HG03280 (cell line): ENCODE results near the gene IDS.
A peak's percentile ranks its signal among the peaks of the same experiment; 100 is the strongest.
"Not testable (repeated sequence)": the region's sequence is repeated elsewhere in the genome, so short reads cannot be mapped to it uniquely, and the experiment has no call there.

Experiments used
- ATAC-seq: cut with Tn5 transposase; IDR thresholded peaks from one replicate; pipeline ENCODE4 v1.9.1; 2021; ENCODE audit warnings: mild to moderate bottlenecking, moderate library complexity; ENCODE audit not compliant: unreplicated experiment

The IDS gene

GRCh38 chrX:149527705-149528104 lies 22.6 kb upstream of the IDS start:
- ATAC-seq: no peak

- ATAC-seq: not testable (repeated sequence)
Measured at GRCh38 chrX:149526318-149527033, 21.4 kb upstream of the IDS start.

DNA sequence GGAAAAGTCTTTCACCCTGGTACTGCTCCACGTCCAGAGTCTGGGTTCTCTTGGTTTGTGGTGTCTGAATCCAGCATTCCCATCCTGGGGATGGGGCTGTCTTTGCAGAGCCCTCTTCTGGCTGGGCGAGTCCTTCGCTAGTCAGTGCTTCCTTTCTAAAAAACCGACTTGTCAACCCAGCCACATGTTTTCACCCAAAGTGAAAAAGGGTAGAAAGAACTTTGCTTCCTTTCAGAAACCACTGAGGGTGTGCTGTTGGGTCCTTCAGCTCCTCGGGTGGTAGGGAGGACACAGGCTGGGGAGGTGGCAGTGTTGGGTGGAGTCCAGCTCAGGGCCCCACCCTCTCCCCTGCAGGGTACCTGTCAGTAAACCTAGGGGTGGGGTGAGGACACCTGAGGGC lies 20.8 kb upstream of the IDS start:
- ATAC-seq: peak; percentile 42

GRCh38 chrX:149525389-149525788 lies 20.3 kb upstream of the IDS start:
- ATAC-seq: peak; percentile 91

DNA sequence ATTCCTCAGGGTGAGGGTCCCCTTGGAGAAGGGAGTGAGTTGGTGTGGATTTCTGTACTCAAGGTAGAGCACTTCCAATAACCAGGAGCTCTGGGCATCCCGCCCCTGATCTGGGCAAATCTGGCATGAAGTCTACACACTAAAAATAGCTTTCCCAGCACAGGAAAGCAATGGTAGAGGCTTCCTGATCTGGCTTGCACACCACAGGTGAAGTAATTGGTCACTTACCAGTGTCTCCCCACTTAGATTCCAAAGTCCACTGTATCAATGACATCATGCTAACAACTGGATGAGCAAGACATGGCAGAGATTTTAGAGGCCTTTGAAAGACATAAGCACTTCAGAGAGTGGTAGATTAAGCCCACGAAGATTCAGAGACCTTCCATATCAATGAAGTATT lies 17.8 kb upstream of the IDS start:
- no peak for ATAC-seq

GRCh38 chrX:149521438-149521837 lies 16.3 kb upstream of the IDS start:
- no peak for ATAC-seq

DNA sequence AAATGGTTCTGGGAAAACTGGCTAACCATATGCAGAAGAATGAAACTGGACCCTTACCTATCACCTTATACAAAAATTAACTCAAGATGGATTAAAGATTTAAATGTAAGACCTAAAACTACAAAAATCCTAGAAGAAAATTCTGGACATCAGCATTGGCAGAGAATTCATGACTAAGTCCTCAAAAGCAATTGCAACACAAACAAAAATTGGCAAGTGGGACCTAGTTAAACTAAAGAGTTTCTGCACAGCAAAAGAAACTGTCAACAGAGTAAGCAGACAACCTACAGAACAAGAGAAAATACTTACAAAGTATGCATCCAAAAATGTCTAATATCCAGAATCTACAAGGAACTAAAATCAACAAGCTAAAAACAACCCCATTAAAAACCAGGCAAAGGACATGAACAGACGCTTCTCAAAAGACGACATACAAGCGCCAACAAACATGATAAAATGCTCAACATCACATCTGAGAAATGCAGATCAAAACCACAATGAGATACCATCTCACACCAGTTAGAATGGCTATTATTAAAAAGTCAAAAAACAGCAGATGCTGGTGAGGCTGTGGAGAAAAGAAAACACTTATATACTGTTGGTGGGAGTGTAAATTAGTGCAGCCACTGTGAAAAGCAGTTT lies 15.7 kb upstream of the IDS start:
- not testable (repeated sequence) for ATAC-seq

GRCh38 chrX:149518236-149518635 lies 13.1 kb upstream of the IDS start:
- ATAC-seq: no peak

DNA sequence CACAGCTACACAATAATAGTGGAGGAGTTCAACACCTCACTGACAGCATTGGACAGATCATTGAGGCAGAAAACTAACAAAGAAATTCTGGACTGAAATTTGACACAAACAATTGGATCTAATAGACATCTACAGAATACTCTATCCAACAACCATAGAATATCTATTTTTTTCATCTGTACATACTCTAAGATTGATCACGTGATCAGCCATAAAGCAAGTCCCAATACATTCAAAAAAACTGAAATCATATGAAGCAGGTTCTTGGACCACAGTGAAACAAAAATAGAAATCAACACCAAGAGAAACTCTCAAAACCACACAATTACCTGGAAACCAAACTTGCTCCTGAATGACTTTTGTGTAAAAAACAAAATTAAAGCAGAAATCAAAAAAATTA lies 12.2 kb upstream of the IDS start:
- no peak for ATAC-seq

DNA sequence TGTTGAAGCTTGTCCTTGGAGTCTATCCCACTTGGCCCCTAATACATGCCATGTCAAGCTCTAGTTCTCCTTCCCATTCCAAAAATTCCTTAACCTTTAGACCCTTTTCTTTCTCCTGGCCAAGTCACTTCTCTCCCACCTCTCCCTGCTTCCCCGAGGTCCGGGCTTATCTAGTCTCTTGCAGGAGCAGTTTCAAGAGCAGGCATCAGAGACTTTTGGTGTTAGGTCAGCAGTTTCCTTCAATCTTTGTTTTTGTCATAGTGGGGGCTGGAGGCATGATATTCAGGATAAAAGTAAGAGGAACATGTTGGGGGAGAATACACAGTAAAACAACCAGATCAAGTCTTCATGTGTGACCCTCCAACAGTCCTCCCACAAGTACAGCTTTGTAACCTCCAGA lies 11.5 kb upstream of the IDS start:
- no peak for ATAC-seq

DNA sequence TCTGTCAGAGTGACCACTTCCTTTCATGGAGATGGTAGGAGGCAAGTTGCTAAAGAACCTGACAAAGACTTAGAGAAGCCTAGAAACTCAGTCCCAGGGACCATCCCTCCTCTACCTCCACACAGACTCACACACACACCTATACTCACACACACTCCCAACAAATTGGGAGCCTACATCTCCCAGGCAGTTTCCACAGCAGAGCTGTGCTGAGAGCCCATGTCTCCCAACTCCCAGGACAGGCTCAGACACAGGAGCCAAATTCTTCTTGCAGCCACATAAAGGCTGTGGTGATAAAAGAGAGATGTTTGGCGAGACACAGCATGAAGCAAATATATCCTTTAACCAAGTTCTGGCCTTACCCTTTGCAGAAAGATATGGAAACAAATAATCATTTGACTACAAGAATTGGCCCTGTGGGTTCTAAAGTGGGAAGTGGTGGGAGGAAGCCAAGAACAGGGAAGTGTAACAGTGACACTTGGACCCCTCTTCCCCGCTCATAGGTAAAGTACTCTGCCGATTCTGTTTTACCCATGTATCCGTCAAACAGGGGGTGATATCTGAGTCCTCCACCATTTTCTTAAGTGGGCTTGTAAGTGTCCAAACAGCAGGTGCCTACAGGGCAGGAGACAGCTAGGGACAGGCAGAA lies 11.0 kb upstream of the IDS start:
- no peak for ATAC-seq

- no peak for ATAC-seq
Measured at GRCh38 chrX:149513825-149514428, 8.8 kb upstream of the IDS start.

- ATAC-seq: peak; percentile 84
Measured at GRCh38 chrX:149512225-149512885, 7.2 kb upstream of the IDS start.

DNA sequence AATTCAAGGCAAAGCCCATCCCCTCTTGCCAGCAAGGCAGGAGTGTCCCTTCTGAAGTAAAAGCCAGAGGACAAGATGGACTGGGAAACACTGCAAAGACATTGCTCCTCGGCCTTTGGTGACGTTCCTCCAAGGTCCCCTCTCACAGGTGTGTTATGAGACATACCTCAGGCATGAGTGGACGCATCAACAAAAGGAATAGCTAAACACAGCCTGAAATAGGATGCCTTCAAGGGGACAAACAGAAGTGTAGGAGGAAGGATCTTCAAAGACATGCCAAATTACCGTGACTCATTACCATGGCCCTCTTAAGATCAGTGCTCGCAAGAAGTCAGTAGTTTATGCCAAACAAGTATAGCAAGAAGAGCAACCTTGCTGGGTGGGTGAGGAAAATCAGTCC lies 6.0 kb upstream of the IDS start:
- ATAC-seq: no peak

DNA sequence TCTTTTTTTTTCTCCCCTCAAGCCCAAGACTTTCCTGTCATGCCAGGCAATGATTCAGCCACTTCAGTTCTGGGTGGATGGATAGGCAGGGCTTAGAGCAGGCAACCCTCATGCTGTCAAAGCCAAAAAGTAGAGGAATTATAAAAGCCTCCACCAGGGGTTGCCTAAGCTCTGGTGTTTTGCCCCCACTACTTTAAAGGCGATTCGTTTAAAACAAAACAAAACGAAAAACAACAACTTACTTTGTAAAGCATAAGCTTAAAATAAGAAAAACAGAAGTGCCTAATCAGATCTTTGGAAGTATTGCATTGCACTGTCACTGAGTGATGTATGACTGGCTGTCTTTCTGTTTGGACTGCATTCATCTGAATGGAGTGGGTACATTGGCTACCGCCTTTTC lies 5.3 kb upstream of the IDS start:
- no peak for ATAC-seq

GRCh38 chrX:149508467-149508866 lies 3.4 kb upstream of the IDS start:
- ATAC-seq: no peak

GRCh38 chrX:149506349-149506748 lies 1.2 kb upstream of the IDS start:
- ATAC-seq: no peak

DNA sequence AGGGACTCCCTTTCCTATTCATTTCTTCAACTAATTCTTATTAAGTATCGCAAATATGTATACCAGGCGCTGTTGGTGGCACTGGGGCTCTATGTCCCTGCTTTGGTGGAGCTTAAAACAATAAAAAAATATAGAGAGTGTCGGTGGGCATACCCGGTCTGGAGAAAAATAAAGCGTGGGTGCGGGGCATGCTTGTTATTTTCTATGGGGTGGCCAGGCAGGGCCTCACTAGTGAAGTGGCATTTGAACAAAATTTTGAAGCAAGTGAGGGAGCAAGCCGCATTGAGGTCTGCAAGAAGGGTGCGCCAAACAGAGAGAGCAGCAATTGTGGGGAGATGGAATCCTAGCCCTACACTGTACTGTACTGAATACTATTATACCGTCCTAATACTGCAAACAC lies 565 bp upstream of the IDS start:
- no peak for ATAC-seq

DNA sequence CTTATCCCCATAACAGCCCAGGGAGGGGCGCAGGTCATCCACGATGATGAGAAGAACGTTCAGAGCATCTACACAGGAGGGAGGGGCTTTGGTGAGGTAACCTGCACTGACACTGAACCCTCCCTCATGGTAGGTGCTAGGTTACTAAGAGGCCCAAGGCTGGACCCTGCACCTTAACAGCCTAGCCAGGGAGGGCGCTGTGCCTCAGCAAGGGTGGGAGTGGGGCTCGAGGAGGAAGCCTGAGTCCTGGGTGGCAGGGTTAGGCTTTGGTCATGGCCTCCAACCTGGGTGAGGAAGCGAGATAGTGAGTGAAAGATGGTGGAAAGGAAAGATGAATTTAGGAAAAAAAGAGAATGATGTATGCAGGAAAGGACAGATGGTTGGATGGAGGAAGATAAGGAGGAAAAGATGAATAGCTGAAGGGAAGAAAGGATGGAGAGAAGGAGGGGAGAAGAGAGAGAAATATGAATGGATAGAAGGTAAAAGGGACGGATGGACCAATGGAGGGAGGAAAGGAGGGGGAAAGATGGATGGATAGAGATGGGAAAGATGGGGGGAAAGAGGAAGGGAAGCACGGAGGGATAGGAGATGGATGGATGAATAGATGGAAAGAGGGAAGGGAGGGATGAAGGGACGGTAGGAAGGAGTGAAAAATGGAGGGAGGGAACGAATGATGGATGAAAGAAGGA lies 736 bp downstream of the IDS start:
- peak; percentile 50 for ATAC-seq

DNA sequence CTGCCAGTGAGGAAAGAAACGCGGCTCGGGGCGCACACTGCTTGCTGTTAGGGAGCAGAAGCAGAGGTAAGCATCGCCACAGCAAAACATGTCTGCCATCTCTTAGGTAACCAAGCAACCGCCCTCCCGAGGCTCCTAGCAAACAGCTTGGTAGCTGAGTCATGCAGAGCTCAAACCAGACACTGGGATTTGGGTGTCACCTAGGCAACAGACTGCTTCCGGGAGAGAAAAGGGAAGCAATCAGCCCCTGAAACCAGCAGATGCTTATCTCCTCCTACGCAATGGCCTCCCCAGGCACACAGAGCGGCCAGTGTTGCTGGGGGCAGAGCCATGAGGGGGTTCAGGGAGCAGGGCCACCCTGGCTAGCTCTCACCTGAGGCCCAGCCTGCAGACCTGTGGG lies 1.7 kb downstream of the IDS start:
- ATAC-seq: peak; percentile 58

GRCh38 chrX:149502923-149503322 lies 2.2 kb downstream of the IDS start:
- ATAC-seq: not testable (repeated sequence)
